ENCODE measurements around the gene KRABD2.
"Not testable (repeated sequence)": the region's sequence is repeated elsewhere in the genome, so short reads cannot be mapped to it uniquely, and the experiment has no call there.

Gene KRABD2

DNA sequence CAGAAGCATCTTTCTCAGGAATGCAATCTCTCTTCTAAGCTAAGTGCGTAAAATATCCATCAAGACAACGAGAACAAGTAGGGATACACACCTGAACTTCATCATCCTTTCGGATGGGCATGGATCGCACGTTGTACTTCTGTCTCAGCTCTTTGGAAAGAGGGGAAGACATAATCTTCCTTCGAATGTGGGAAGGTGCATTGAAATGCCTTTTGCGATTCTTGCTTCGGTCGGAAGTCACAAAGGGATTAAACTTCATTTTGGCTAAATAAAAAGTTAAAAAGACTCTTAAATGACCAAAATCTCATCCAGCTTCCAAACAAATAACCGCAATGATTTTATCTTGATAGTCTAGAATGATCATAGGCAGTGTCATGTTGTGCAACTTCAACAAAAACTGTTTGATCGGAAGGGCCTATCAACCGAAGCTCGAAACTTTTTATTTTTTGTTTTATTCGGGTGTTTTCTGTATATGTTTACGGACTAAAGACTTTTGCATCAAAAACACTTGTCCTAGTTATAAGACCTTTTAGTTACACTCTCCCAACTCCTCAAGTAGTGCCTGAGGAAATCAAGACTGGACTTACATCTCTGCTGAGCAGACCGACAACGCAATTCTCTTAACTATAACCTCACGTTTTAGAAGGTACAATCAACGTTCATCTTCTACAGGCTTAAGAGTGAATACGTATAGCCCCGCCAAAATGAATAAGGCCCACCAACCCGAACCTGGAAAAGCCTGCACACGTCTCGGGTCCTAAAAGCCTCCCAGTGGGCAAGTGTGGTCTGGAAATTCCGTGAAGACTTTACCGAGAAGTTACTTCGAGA, 5.8 kb upstream of the KRABD2 start:
- DNase-seq (ENCODE audit: extremely low read depth, low read depth) = no peak
- TF ChIP-seq, protein P1, sequence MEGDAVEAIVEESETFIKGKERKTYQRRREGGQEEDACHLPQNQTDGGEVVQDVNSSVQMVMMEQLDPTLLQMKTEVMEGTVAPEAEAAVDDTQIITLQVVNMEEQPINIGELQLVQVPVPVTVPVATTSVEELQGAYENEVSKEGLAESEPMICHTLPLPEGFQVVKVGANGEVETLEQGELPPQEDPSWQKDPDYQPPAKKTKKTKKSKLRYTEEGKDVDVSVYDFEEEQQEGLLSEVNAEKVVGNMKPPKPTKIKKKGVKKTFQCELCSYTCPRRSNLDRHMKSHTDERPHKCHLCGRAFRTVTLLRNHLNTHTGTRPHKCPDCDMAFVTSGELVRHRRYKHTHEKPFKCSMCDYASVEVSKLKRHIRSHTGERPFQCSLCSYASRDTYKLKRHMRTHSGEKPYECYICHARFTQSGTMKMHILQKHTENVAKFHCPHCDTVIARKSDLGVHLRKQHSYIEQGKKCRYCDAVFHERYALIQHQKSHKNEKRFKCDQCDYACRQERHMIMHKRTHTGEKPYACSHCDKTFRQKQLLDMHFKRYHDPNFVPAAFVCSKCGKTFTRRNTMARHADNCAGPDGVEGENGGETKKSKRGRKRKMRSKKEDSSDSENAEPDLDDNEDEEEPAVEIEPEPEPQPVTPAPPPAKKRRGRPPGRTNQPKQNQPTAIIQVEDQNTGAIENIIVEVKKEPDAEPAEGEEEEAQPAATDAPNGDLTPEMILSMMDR (IDR thresholded peaks at IDR 0.05; ENCODE audit: low read depth, low read length) = no peak

DNA sequence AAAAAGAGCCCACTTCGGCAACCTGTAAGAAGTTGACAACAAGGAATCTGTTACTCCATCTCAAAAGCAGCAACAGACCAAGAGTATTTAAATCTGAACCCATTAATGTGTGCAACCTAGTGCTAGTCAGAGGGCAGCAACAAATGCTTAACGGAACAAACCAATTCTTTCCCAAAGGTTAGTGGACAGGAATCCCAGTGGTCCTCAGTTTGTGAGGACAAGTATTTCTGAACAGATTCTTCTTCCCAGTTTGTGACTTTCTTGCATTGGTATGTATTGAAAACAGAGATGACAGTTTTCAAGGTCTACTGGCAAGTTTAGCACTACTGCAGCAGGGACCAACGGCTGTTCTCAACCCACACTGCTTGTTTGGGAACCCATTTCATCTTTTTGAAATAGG, 3.5 kb upstream of the KRABD2 start:
- DNase-seq (ENCODE audit: extremely low read depth, low read depth) = no peak

DNA sequence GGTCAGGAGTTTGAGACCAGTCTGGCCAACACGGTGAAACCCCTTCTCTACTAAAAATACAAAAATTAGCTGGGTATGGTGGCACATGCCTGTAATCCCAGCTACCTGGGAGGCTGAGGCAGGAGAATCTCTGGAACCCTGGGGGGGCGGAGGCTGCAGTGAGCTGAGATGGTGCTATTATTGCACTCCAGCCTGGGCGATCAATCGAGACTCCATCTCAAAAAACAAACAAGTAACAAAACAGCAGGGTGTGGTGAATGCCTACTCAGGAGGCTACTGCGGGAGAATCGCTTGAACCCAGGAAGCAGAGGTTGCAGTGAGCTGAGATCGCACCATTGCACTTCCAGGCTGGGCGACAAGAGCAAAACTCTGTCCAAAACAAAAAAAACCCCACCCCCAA, 1.6 kb upstream of the KRABD2 start:
- DNase-seq (ENCODE audit: extremely low read depth, low read depth) = not testable (repeated sequence)

More for the DNA sequence above, 3.5 kb upstream of the KRABD2 start:
- TF ChIP-seq, protein P1 (IDR thresholded peaks at IDR 0.05; ENCODE audit: low read depth, low read length) = no peak

DNA sequence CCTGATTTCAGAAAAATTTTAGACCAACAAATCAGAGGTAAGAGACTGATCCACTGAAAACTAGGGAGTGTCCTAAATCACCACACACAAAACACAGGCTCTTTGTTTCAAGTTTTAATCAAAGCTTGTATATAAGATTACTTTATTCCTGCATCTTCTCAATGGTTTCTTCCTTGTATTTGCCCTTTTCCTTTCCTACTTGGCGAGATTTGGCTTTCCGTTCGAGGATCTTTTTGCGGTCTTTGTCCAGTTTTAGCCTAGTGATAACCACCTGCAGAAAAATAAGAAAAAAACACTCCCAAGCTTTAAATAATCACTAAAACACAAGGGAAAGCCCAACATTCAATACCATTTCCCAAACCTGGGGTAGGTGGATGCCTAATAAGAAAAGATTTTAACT, 918 bp upstream of the KRABD2 start:
- TF ChIP-seq, protein P1 (IDR thresholded peaks at IDR 0.05; ENCODE audit: low read depth, low read length) = no peak
- no peak for DNase-seq (ENCODE audit: extremely low read depth, low read depth)

DNA sequence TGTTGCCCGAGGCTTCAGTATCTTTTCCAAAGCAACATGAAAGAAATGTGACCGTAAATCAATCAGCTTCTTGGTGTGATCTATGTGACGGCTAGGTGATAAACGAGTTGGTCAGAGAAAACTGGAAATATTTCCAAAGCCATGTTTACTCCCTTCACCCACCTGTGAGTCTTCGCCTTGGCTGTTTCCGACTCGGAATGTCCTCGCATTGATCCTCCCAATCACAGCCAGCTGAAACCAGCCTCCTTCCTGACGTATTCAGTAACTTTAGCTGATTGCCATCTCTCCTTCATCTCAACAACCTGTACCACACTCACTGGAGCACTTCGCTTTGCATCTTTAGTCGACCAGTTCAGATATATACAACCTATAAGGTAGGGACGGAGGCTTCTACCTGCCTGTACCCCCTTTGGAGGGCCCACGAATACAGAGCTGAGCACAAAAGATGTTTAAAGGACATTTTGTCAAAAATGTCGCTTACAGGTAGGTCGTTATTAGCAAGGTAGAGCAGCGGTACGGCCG, 705 bp downstream of the KRABD2 start:
- TF ChIP-seq, protein P1 (IDR thresholded peaks at IDR 0.05; ENCODE audit: low read depth, low read length) = no peak
- no peak for DNase-seq (ENCODE audit: extremely low read depth, low read depth)

DNA sequence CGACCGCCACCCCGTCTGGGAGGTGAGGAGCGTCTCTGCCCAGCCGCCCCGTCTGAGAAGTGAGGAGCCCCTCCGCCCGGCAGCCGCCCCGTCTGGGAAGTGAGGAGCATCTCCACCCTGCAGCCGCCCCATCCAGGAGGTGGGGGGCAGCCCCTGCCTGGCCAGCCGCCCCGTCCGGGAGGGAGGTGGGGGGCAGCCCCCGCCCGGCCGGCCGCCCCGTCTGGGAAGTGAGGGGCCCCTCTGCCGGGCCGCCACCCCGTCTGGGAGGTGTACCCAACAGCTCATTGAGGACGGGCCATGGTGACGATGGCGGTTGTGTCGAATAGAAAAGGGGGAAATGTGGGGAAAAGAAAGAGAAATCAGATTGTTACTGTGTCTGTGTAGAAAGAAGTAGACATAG, 2.6 kb downstream of the KRABD2 start:
- DNase-seq (ENCODE audit: extremely low read depth, low read depth) = not testable (repeated sequence)

DNA sequence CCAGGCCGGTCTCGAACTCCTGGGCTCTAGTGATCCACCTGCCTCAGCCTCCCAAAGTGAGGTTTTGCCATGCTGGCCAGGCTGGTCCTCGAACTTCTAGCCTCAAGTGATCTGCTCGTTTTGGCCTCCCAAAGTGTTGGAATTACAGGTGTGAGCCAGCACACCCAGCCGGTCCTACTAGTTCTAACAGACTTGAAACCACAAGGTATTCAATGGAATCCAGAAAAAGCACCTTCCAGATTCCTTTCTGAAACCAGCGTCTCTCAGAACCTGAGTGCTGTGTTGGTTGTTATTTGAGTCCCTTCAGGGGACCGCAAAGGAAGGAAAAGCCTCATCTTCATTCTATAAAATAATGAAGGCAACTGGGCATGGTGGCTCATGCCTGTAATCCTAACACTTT, 4.1 kb downstream of the KRABD2 start:
- no peak for DNase-seq (ENCODE audit: extremely low read depth, low read depth)
- TF ChIP-seq, protein P1 (IDR thresholded peaks at IDR 0.05; ENCODE audit: low read depth, low read length) = no peak

DNA sequence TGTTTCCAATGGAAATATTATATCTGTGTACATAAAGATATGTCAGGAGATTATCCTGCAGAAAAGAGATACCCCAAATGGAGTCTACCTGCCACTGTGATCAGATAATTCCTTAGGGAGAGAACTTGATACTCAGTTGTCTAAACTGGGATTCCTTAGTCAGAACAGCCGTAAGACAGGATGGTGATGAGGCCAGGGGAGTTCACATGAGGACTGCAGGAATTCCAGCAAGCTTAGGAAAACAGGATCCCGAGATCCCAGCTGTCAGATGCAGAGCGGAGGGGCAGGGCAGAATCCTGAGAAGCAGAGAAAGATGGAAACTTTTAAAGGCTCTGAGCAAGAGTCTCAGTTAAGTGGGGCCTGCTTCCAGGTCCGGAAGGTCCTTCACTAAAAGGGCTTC, 4.7 kb downstream of the KRABD2 start:
- TF ChIP-seq, protein P1 (IDR thresholded peaks at IDR 0.05; ENCODE audit: low read depth, low read length) = no peak
- no peak for DNase-seq (ENCODE audit: extremely low read depth, low read depth)
